GM10266 (cell line): ENCODE measurements around the gene RABGGTA.

Source experiments
- DNase-seq: peaks from one replicate; pipeline ENCODE4 v3.0.0; 2012; ENCODE audit errors: extremely low spot score
- CTCF ChIP-seq: IDR thresholded peaks from 2 replicates; pipeline ENCODE4 v1.5.1; 2012; ENCODE audit warnings: mild to moderate bottlenecking, low read depth; ENCODE audit not compliant: control insufficient read depth, insufficient read depth; ENCODE audit errors: missing control alignments

The RABGGTA gene

GRCh38 chr14:24256960-24257359 is 14.4 kb downstream of the RABGGTA start:
- TF ChIP-seq CTCF: no peak
- no peak for DNase-seq

GRCh38 chr14:24255931-24256711 is 15.3 kb downstream of the RABGGTA start:
- no peak for TF ChIP-seq CTCF
- DNase-seq: no peak

GRCh38 chr14:24255438-24255837 is 16.0 kb downstream of the RABGGTA start:
- DNase-seq: no peak
- no peak for TF ChIP-seq CTCF

GRCh38 chr14:24254630-24255392 is 16.6 kb downstream of the RABGGTA start:
- DNase-seq: no peak
- no peak for TF ChIP-seq CTCF

GRCh38 chr14:24253936-24254335 is 17.5 kb downstream of the RABGGTA start:
- no peak for DNase-seq
- no peak for TF ChIP-seq CTCF

GRCh38 chr14:24252289-24253124 is 18.9 kb downstream of the RABGGTA start:
- TF ChIP-seq CTCF: no peak
- DNase-seq: no peak

- DNase-seq: no peak
- no peak for TF ChIP-seq CTCF
Observed at GRCh38 chr14:24251880-24252288, 19.5 kb downstream of the RABGGTA start.
